Psoas muscle (tissue), 8 donors: ENCODE measurements around the gene HS6ST2. TPM values are rescaled to one million over a fixed set of nuclear protein-coding genes. Genes with fewer than 3 reads are reported as not detected.

Source experiments
- ATAC-seq, 4 donors: fragments of 200-7000 bp; cut with Tn5 transposase; one replicate each; pipeline ENCODE4 v1.9.1; 2020; ENCODE audit warnings: moderate library complexity in 3 of 4, mild to moderate bottlenecking in 2 of 4
- DNase-seq, 2 donors: peaks; one replicate each; pipeline ENCODE4 v3.0.0-alpha.2; 2020
- H3K27ac ChIP-seq: fragments of 200-600 bp; one replicate; pipeline ENCODE4 v1.8.0; 2022
- H3K27me3 ChIP-seq, 3 donors: fragments of 200-600 bp in 1 of 3; one replicate each; pipeline versions ENCODE4 v1.6.1 to v1.8.0; 2013 to 2022; ENCODE audit warnings: low read length in 2 of 3, mild to moderate bottlenecking in 2 of 3, moderate library complexity in 1 of 3; ENCODE audit not compliant: insufficient read depth in 3 of 3
- H3K36me3 ChIP-seq, 2 donors: fragments of 200-600 bp in 1 of 2; one replicate each; pipeline versions ENCODE4 v1.6.1 to v1.8.0; 2013 to 2022; ENCODE audit warnings: low read depth in 1 of 2, mild to moderate bottlenecking in 1 of 2, moderate library complexity in 1 of 2; ENCODE audit not compliant: insufficient read depth in 1 of 2
- H3K4me1 ChIP-seq: fragments of 200-600 bp; one replicate; pipeline ENCODE4 v1.8.0; 2022
- H3K4me3 ChIP-seq: fragments of 200-600 bp; one replicate; pipeline ENCODE4 v1.8.0; 2022; ENCODE audit warnings: mild to moderate bottlenecking
- H3K9me3 ChIP-seq: fragments of 200-600 bp; one replicate; pipeline ENCODE4 v1.8.0; 2022
- CTCF ChIP-seq: fragments of 200-600 bp; IDR thresholded peaks from one replicate; pipeline ENCODE4 v1.8.0; 2022; ENCODE audit warnings: antibody characterized with exemption
- WGBS, 3 donors: extraction: QIAGEN DNeasy Blood & Tissue Kit; methylation state at CpG; one replicate each; pipeline versions ENCODE4 v1.1.6 to v1.1.7; 2013; 5-methylcytosine and 5-hydroxymethylcytosine counted together
- intact Hi-C, 2 donors: fragments of 100-400 bp; cut with DNase I; formaldehyde crosslinking; loops; one replicate each; pipeline versions ENCODE4 v1.11.0 to v1.14.2; 2022
- polyA plus RNA-seq, 3 donors: library from polyadenylated mRNA; stranded (reverse); fragments of 200-250 nt; gene quantifications; one replicate each; pipeline ENCODE4 v1.2.3, GENCODE V29; 2013
- total RNA-seq, 4 donors: library from RNA; stranded (reverse); fragmentation: NEBNext Ultra II Directional in 2 of 4; extraction: Animal tissue kit (Norgen Biotek cat#: 25700) in 2 of 4; gene quantifications; one replicate each; pipeline versions ENCODE4 v1.2.1 to v1.2.4, GENCODE V29; 2021 to 2023
- donor health status: healthy with polysubstance abuse.
- donor health status: DM: no; HTN: no; CAD: no; lungs with moderate emphysema.
- donor health status: Bipolar disorder and iron deficiency.
- donor health status: healthy.
- donor health status: DM: yes; HTN: yes; CAD: no.
- donor health status: DM: no; HTN: no; CAD: no.
- donor health status: DM: no; HTN: no; CAD: no.
- donor health status: DM: yes; HTN: yes; CAD: no.

HS6ST2 gene
- total and polyA plus RNA-seq, 7 donors, result 0.30 to 10.0 (median 1.3) TPM

GRCh38 chrX:132836471-132836870 is 122.0 kb downstream of the HS6ST2 start:
- no peak for TF ChIP-seq CTCF
- intact Hi-C loops, result no loop called here
- Histone ChIP-seq H3K27me3 (peaks cover 0 to 4% (median 0%) of the 10 kb centered on the region in 3 donors), H3K4me3 (no peak overlapping the region), H3K36me3 (no peaks in the 10 kb centered on the region), H3K4me1 (no peaks in the 10 kb centered on the region), H3K9me3 (no peaks in the 10 kb centered on the region), H3K27ac (no peak overlapping the region)
- ATAC-seq (no peak), DNase-seq (no peak)

GRCh38 chrX:132834741-132835140 is 123.7 kb downstream of the HS6ST2 start:
- no peaks in the 10 kb centered on the region for H3K36me3 ChIP-seq
- no peaks in the 10 kb centered on the region for H3K9me3 ChIP-seq
- intact Hi-C loops, result no loop called here
- no peak for DNase-seq
- TF ChIP-seq CTCF, result no peak
- peaks cover 0 to 4% (median 0%) of the 10 kb centered on the region in 3 donors for H3K27me3 ChIP-seq
- no peak overlapping the region for H3K4me3 ChIP-seq
- WGBS, 3 donors, result 70 to 90% (median 75%) methylated on average over 1 of the region's 1 CpG
- no peak overlapping the region for H3K27ac ChIP-seq
- ATAC-seq, result no peak
- H3K4me1 ChIP-seq, result no peaks in the 10 kb centered on the region

- WGBS, 3 donors, result 64 to 80% (median 68%) methylated on average over 5 of the region's 5 CpGs
- Histone ChIP-seq H3K36me3 (no peaks in the 10 kb centered on the region), H3K9me3 (no peaks in the 10 kb centered on the region), H3K27me3 (peaks cover 0 to 4% (median 0%) of the 10 kb centered on the region in 3 donors), H3K4me1 (no peaks in the 10 kb centered on the region), H3K27ac (no peak overlapping the region), H3K4me3 (no peak overlapping the region)
- ATAC-seq (no peak), DNase-seq (no peak)
- intact Hi-C loops, result no loop called here
- no peak for TF ChIP-seq CTCF
Measured at GRCh38 chrX:132834109-132834508, 124.3 kb downstream of the HS6ST2 start.

- 8 to 41% (median 21%) methylated on average over 2 of the region's 2 CpGs for WGBS, 3 donors
Measured at GRCh38 chrX:132833373-132833772, 125.1 kb downstream of the HS6ST2 start.

More at GRCh38 chrX:132833373-132833772, 125.1 kb downstream of the HS6ST2 start:
- Histone ChIP-seq H3K4me3 (no peak overlapping the region), H3K9me3 (no peaks in the 10 kb centered on the region), H3K27me3 (peaks cover 0 to 4% (median 0%) of the 10 kb centered on the region in 3 donors), H3K27ac (no peak overlapping the region), H3K36me3 (no peaks in the 10 kb centered on the region), H3K4me1 (no peaks in the 10 kb centered on the region)
- ATAC-seq, result no peak
- no peak for DNase-seq
- TF ChIP-seq CTCF, result no peak
- intact Hi-C loops, result no loop called here
